HG03460 (cell line): Measurements from ENCODE around the gene ST6GALNAC5.
"Not testable (repeated sequence)": the region's sequence is repeated elsewhere in the genome, so short reads cannot be mapped to it uniquely, and the experiment has no call there.

Experiments
- ATAC-seq: cut with Tn5 transposase; IDR thresholded peaks from one replicate; pipeline ENCODE4 v1.9.1; 2021; ENCODE audit not compliant: unreplicated experiment

ST6GALNAC5 gene

GRCh38 chr1:76866566-76866965 lies 714 bp upstream of the ST6GALNAC5 start:
- ATAC-seq, result no peak

- ATAC-seq, result no peak
These were observed 1.0 kb downstream of the ST6GALNAC5 start for GRCh38 chr1:76868154-76868882.

GRCh38 chr1:76868916-76869315 lies 1.6 kb downstream of the ST6GALNAC5 start:
- no peak for ATAC-seq

- ATAC-seq, result no peak
These were observed 2.8 kb downstream of the ST6GALNAC5 start for GRCh38 chr1:76870037-76870436.

GRCh38 chr1:76871355-76871974 lies 4.2 kb downstream of the ST6GALNAC5 start:
- peak; percentile 76 for ATAC-seq

- ATAC-seq, result no peak
These were observed 5.7 kb downstream of the ST6GALNAC5 start for GRCh38 chr1:76872944-76873343.

GRCh38 chr1:76876655-76877395 lies 9.5 kb downstream of the ST6GALNAC5 start:
- no peak for ATAC-seq

- not testable (repeated sequence) for ATAC-seq
These were observed 11.7 kb downstream of the ST6GALNAC5 start for GRCh38 chr1:76879014-76879413.

GRCh38 chr1:76881762-76882161 lies 14.5 kb downstream of the ST6GALNAC5 start:
- ATAC-seq, result no peak

- ATAC-seq, result no peak
These were observed 24.8 kb downstream of the ST6GALNAC5 start for GRCh38 chr1:76891931-76892622.

GRCh38 chr1:76892675-76893074 lies 25.4 kb downstream of the ST6GALNAC5 start:
- no peak for ATAC-seq

GRCh38 chr1:76901158-76901767 lies 34.0 kb downstream of the ST6GALNAC5 start:
- peak; percentile 87 for ATAC-seq

- ATAC-seq, result no peak
These were observed 38.8 kb downstream of the ST6GALNAC5 start for GRCh38 chr1:76905876-76906595.

GRCh38 chr1:76909311-76909710 lies 42.0 kb downstream of the ST6GALNAC5 start:
- ATAC-seq, result no peak

- no peak for ATAC-seq
These were observed 51.8 kb downstream of the ST6GALNAC5 start for GRCh38 chr1:76919085-76919484.

GRCh38 chr1:76921590-76921989 lies 54.3 kb downstream of the ST6GALNAC5 start:
- no peak for ATAC-seq

- no peak for ATAC-seq
These were observed 58.5 kb downstream of the ST6GALNAC5 start for GRCh38 chr1:76925825-76926224.

- no peak for ATAC-seq
These were observed 61.2 kb downstream of the ST6GALNAC5 start for GRCh38 chr1:76928522-76928921.

GRCh38 chr1:76929136-76929535 lies 61.9 kb downstream of the ST6GALNAC5 start:
- ATAC-seq, result no peak
